ENCODE results near the gene SORCS1.

The SORCS1 gene

GRCh38 chr10:106708506-106708905 lies 456.0 kb downstream of the SORCS1 start:
- H3K4me1 ChIP-seq (ENCODE audit: control insufficient read depth in 1 of 2, insufficient read depth in 2 of 2, low read length in 2 of 2) = no peaks in the 10 kb centered on the region
- H3K9me3 ChIP-seq (ENCODE audit: control insufficient read depth in 1 of 2, low read length in 2 of 2) = no peaks in the 10 kb centered on the region
- no peak overlapping the region for H3K9ac ChIP-seq (ENCODE audit: low read depth in 1 of 2, low read length in 2 of 2)
- H3K36me3 ChIP-seq (ENCODE audit: control insufficient read depth in 1 of 2, insufficient read depth in 2 of 2, low read length in 2 of 2) = no peaks in the 10 kb centered on the region
- H3K27ac ChIP-seq (ENCODE audit: low read depth, low read length) = no peak overlapping the region
- no peaks in the 10 kb centered on the region for H3K27me3 ChIP-seq (ENCODE audit: control insufficient read depth in 1 of 2, insufficient read depth in 2 of 2, low read length in 2 of 2)
- H3K4me3 ChIP-seq (ENCODE audit: low read depth in 1 of 2, low read length in 2 of 2) = no peak overlapping the region

- no peaks in the 10 kb centered on the region for H3K4me1 ChIP-seq (ENCODE audit: control insufficient read depth in 1 of 2, insufficient read depth in 2 of 2, low read length in 2 of 2)
- H3K36me3 ChIP-seq (ENCODE audit: control insufficient read depth in 1 of 2, insufficient read depth in 2 of 2, low read length in 2 of 2) = no peaks in the 10 kb centered on the region
- H3K27me3 ChIP-seq (ENCODE audit: control insufficient read depth in 1 of 2, insufficient read depth in 2 of 2, low read length in 2 of 2) = no peaks in the 10 kb centered on the region
- no peak overlapping the region for H3K27ac ChIP-seq (ENCODE audit: low read depth, low read length)
- H3K4me3 ChIP-seq (ENCODE audit: low read depth in 1 of 2, low read length in 2 of 2) = no peak overlapping the region
- H3K9ac ChIP-seq (ENCODE audit: low read depth in 1 of 2, low read length in 2 of 2) = no peak overlapping the region
- no peaks in the 10 kb centered on the region for H3K9me3 ChIP-seq (ENCODE audit: control insufficient read depth in 1 of 2, low read length in 2 of 2)
Observed at GRCh38 chr10:106707657-106708056, 456.8 kb downstream of the SORCS1 start.

GRCh38 chr10:106706127-106706526 lies 458.4 kb downstream of the SORCS1 start:
- no peaks in the 10 kb centered on the region for H3K9me3 ChIP-seq (ENCODE audit: control insufficient read depth in 1 of 2, low read length in 2 of 2)
- H3K36me3 ChIP-seq (ENCODE audit: control insufficient read depth in 1 of 2, insufficient read depth in 2 of 2, low read length in 2 of 2) = no peaks in the 10 kb centered on the region
- no peaks in the 10 kb centered on the region for H3K4me1 ChIP-seq (ENCODE audit: control insufficient read depth in 1 of 2, insufficient read depth in 2 of 2, low read length in 2 of 2)
- no peak overlapping the region for H3K4me3 ChIP-seq (ENCODE audit: low read depth in 1 of 2, low read length in 2 of 2)
- H3K27ac ChIP-seq (ENCODE audit: low read depth, low read length) = no peak overlapping the region
- no peaks in the 10 kb centered on the region for H3K27me3 ChIP-seq (ENCODE audit: control insufficient read depth in 1 of 2, insufficient read depth in 2 of 2, low read length in 2 of 2)
- H3K9ac ChIP-seq (ENCODE audit: low read depth in 1 of 2, low read length in 2 of 2) = no peak overlapping the region

GRCh38 chr10:106705681-106706100 lies 458.8 kb downstream of the SORCS1 start:
- no peaks in the 10 kb centered on the region for H3K27me3 ChIP-seq (ENCODE audit: control insufficient read depth in 1 of 2, insufficient read depth in 2 of 2, low read length in 2 of 2)
- H3K27ac ChIP-seq (ENCODE audit: low read depth, low read length) = no peak overlapping the region
- H3K4me1 ChIP-seq (ENCODE audit: control insufficient read depth in 1 of 2, insufficient read depth in 2 of 2, low read length in 2 of 2) = no peaks in the 10 kb centered on the region
- H3K9me3 ChIP-seq (ENCODE audit: control insufficient read depth in 1 of 2, low read length in 2 of 2) = no peaks in the 10 kb centered on the region
- H3K4me3 ChIP-seq (ENCODE audit: low read depth in 1 of 2, low read length in 2 of 2) = no peak overlapping the region
- no peak overlapping the region for H3K9ac ChIP-seq (ENCODE audit: low read depth in 1 of 2, low read length in 2 of 2)
- H3K36me3 ChIP-seq (ENCODE audit: control insufficient read depth in 1 of 2, insufficient read depth in 2 of 2, low read length in 2 of 2) = no peaks in the 10 kb centered on the region

GRCh38 chr10:106696239-106696638 lies 468.3 kb downstream of the SORCS1 start:
- Histone ChIP-seq H3K9me3 (ENCODE audit: control insufficient read depth in 1 of 2, low read length in 2 of 2) (no peaks in the 10 kb centered on the region), H3K27ac (ENCODE audit: low read depth, low read length) (no peak overlapping the region), H3K27me3 (ENCODE audit: control insufficient read depth in 1 of 2, insufficient read depth in 2 of 2, low read length in 2 of 2) (no peaks in the 10 kb centered on the region), H3K36me3 (ENCODE audit: control insufficient read depth in 1 of 2, insufficient read depth in 2 of 2, low read length in 2 of 2) (no peaks in the 10 kb centered on the region), H3K9ac (ENCODE audit: low read depth in 1 of 2, low read length in 2 of 2) (no peak overlapping the region), H3K4me1 (ENCODE audit: control insufficient read depth in 1 of 2, insufficient read depth in 2 of 2, low read length in 2 of 2) (no peaks in the 10 kb centered on the region), H3K4me3 (ENCODE audit: low read depth in 1 of 2, low read length in 2 of 2) (no peak overlapping the region)

- no peak overlapping the region for H3K27ac ChIP-seq (ENCODE audit: low read depth, low read length)
Observed at GRCh38 chr10:106694696-106695095, 469.8 kb downstream of the SORCS1 start.

GRCh38 chr10:106682175-106682574 lies 482.3 kb downstream of the SORCS1 start:
- H3K4me3 ChIP-seq (ENCODE audit: low read depth in 1 of 2, low read length in 2 of 2) = no peak overlapping the region
- H3K36me3 ChIP-seq (ENCODE audit: control insufficient read depth in 1 of 2, insufficient read depth in 2 of 2, low read length in 2 of 2) = no peaks in the 10 kb centered on the region
- H3K9me3 ChIP-seq (ENCODE audit: control insufficient read depth in 1 of 2, low read length in 2 of 2) = peaks cover 0 to under 1% of the 10 kb centered on the region in 2 donors
- H3K27me3 ChIP-seq (ENCODE audit: control insufficient read depth in 1 of 2, insufficient read depth in 2 of 2, low read length in 2 of 2) = no peaks in the 10 kb centered on the region
- no peaks in the 10 kb centered on the region for H3K4me1 ChIP-seq (ENCODE audit: control insufficient read depth in 1 of 2, insufficient read depth in 2 of 2, low read length in 2 of 2)
- H3K9ac ChIP-seq (ENCODE audit: low read depth in 1 of 2, low read length in 2 of 2) = no peak overlapping the region
- H3K27ac ChIP-seq (ENCODE audit: low read depth, low read length) = no peak overlapping the region

More at GRCh38 chr10:106694696-106695095, 469.8 kb downstream of the SORCS1 start:
- no peak overlapping the region for H3K4me3 ChIP-seq (ENCODE audit: low read depth in 1 of 2, low read length in 2 of 2)
- H3K27me3 ChIP-seq (ENCODE audit: control insufficient read depth in 1 of 2, insufficient read depth in 2 of 2, low read length in 2 of 2) = no peaks in the 10 kb centered on the region
- no peaks in the 10 kb centered on the region for H3K36me3 ChIP-seq (ENCODE audit: control insufficient read depth in 1 of 2, insufficient read depth in 2 of 2, low read length in 2 of 2)
- no peaks in the 10 kb centered on the region for H3K4me1 ChIP-seq (ENCODE audit: control insufficient read depth in 1 of 2, insufficient read depth in 2 of 2, low read length in 2 of 2)
- no peaks in the 10 kb centered on the region for H3K9me3 ChIP-seq (ENCODE audit: control insufficient read depth in 1 of 2, low read length in 2 of 2)
- no peak overlapping the region for H3K9ac ChIP-seq (ENCODE audit: low read depth in 1 of 2, low read length in 2 of 2)

GRCh38 chr10:106680061-106680460 lies 484.4 kb downstream of the SORCS1 start:
- no peaks in the 10 kb centered on the region for H3K4me1 ChIP-seq (ENCODE audit: control insufficient read depth in 1 of 2, insufficient read depth in 2 of 2, low read length in 2 of 2)
- H3K27me3 ChIP-seq (ENCODE audit: control insufficient read depth in 1 of 2, insufficient read depth in 2 of 2, low read length in 2 of 2) = no peaks in the 10 kb centered on the region
- H3K9ac ChIP-seq (ENCODE audit: low read depth in 1 of 2, low read length in 2 of 2) = no peak overlapping the region
- no peaks in the 10 kb centered on the region for H3K36me3 ChIP-seq (ENCODE audit: control insufficient read depth in 1 of 2, insufficient read depth in 2 of 2, low read length in 2 of 2)
- peaks cover 0 to 5% of the 10 kb centered on the region in 2 donors for H3K9me3 ChIP-seq (ENCODE audit: control insufficient read depth in 1 of 2, low read length in 2 of 2)
- H3K4me3 ChIP-seq (ENCODE audit: low read depth in 1 of 2, low read length in 2 of 2) = no peak overlapping the region
- no peak overlapping the region for H3K27ac ChIP-seq (ENCODE audit: low read depth, low read length)

GRCh38 chr10:106679314-106679713 lies 485.2 kb downstream of the SORCS1 start:
- no peaks in the 10 kb centered on the region for H3K27me3 ChIP-seq (ENCODE audit: control insufficient read depth in 1 of 2, insufficient read depth in 2 of 2, low read length in 2 of 2)
- H3K27ac ChIP-seq (ENCODE audit: low read depth, low read length) = no peak overlapping the region
- H3K9ac ChIP-seq (ENCODE audit: low read depth in 1 of 2, low read length in 2 of 2) = no peak overlapping the region
- no peak overlapping the region for H3K4me3 ChIP-seq (ENCODE audit: low read depth in 1 of 2, low read length in 2 of 2)
- no peaks in the 10 kb centered on the region for H3K4me1 ChIP-seq (ENCODE audit: control insufficient read depth in 1 of 2, insufficient read depth in 2 of 2, low read length in 2 of 2)
- peaks cover 0 to 5% of the 10 kb centered on the region in 2 donors for H3K9me3 ChIP-seq (ENCODE audit: control insufficient read depth in 1 of 2, low read length in 2 of 2)
- H3K36me3 ChIP-seq (ENCODE audit: control insufficient read depth in 1 of 2, insufficient read depth in 2 of 2, low read length in 2 of 2) = no peaks in the 10 kb centered on the region

- Histone ChIP-seq H3K27me3 (ENCODE audit: control insufficient read depth in 1 of 2, insufficient read depth in 2 of 2, low read length in 2 of 2) (no peaks in the 10 kb centered on the region), H3K4me1 (ENCODE audit: control insufficient read depth in 1 of 2, insufficient read depth in 2 of 2, low read length in 2 of 2) (no peaks in the 10 kb centered on the region), H3K36me3 (ENCODE audit: control insufficient read depth in 1 of 2, insufficient read depth in 2 of 2, low read length in 2 of 2) (no peaks in the 10 kb centered on the region), H3K27ac (ENCODE audit: low read depth, low read length) (no peak overlapping the region), H3K4me3 (ENCODE audit: low read depth in 1 of 2, low read length in 2 of 2) (no peak overlapping the region), H3K9me3 (ENCODE audit: control insufficient read depth in 1 of 2, low read length in 2 of 2) (peaks cover 0 to 5% of the 10 kb centered on the region in 2 donors), H3K9ac (ENCODE audit: low read depth in 1 of 2, low read length in 2 of 2) (no peak overlapping the region)
Observed at GRCh38 chr10:106672517-106673175, 491.9 kb downstream of the SORCS1 start.
